GM15510 (cell line): ENCODE measurements around the gene VWF.

Experiments
- POLR2A ChIP-seq: IDR thresholded peaks from 3 replicates; pipeline ENCODE4 v1.6.1; 2011; ENCODE audit warnings: borderline replicate concordance; ENCODE audit not compliant: insufficient read length; ENCODE audit errors: extremely low read depth

The VWF gene

DNA sequence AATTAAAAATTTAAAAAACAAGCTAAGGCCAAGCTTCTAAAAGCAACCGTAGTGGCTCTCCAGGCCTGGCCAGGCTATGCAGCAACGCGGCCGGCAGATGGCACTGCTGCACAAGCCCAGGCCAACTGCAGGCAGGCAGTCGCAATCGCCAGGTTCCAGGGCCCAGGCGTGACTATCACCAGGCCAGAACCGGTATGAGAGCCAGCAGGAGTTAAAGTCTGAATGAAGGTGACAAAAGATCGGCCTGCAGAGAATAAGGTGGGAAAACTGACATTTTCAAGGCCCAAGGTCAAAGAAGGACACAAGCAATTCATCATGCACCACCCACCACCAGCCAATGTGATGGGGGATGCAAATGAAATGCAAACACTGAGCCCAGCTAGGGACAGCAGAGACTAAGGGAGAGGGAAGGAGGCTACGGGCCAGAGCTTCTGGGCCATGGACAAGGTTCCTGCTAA lies 135.8 kb downstream of the VWF start:
- no peak for TF ChIP-seq POLR2A

- no peak for TF ChIP-seq POLR2A
Measured at GRCh38 chr12:5988088-5988487, 136.4 kb downstream of the VWF start.

DNA sequence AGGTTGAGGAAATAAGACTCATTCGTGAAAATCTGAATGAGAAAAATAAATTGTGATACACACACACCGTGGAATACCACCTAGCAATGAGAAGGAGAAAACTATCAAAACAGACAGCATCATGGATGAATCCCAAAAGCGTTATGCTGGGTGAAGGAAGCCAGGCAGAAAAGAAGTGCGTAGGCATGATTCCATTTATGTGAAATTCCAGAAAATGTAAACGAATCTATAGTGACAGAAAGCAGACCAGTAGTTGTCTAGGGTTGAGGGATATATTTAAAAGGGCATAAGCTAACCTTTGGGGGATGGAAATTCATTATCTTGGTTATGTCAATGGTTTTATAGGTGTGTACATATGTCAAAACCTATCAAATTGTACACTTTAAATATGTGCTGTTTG lies 136.9 kb downstream of the VWF start:
- no peak for TF ChIP-seq POLR2A

DNA sequence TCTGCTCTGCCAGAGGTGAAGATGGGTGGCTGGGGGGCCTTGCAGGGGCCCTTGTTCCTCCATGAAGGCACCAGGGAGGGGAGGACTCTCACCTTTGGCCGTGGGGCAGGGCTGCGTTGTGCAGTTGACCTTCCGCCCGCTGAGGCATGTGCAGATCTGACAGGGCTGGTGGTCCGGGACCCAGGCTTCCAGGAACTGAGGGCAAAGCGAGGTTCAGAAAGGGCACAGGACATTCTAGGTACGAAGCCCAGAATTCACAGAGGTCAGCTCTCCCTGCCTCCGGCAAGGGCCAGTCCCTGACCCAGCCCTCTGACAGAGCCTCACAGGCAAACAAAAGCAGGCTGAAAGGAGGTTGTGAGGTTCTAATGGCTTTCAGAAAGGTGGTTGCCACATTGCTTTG lies 139.0 kb downstream of the VWF start:
- TF ChIP-seq POLR2A: no peak

DNA sequence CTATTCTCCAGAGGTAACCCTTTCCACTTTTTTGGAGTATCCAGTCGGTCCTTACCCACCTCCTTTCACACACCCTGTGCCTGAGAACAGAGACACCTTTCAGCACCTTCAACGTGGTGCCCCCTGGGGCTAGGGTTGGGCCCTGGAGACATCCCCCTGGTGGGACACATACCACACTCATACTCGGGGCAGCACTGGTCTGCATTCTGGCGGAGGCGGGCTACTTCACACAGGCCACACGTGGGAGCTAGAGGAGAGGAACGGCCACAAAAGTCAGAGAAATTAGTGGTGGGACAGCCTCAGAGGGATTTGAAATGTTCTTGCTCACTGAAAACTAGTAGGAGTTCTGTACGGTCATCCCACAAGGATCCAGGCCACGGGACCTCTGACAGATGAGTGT lies 139.6 kb downstream of the VWF start:
- TF ChIP-seq POLR2A: no peak

DNA sequence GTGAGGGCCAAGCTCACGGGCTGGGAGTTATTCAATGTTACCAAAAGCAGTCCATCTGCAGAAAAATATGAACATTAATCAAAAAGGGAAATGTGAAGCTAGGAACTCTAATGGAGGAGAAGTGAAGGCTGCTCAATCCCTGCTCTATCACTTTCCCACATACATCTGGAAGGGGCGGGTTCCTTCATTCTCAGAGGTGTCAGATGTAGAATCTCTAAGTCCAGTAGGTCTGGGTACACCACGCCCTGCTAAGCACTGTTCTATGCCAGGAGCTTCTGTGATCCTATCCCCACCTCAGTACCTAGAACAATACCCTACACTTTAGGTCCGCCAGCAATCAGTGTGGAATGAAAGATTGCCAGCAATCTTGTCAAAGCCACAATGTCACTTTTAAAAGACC lies 142.4 kb downstream of the VWF start:
- no peak for TF ChIP-seq POLR2A

DNA sequence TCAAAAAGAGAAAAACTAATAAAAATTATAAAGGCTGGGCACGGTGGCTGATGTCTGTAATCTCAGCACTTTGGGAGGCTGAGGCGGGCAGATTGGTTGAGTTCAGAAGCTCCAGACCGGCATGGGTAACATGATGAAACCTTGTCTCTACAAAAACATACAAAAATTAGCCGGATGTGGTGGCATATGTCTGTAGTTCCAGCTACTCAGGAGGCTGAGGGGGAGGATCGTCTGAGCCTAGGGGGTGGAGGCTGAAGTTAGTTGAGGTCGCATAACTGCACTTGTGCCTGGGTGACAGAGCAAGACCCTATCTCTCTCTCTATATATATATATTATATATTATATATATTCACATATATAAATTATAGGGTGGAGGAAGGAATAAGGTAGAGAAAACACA lies 146.9 kb downstream of the VWF start:
- TF ChIP-seq POLR2A: no peak

- no peak for TF ChIP-seq POLR2A
Measured at GRCh38 chr12:5976711-5977110, 147.8 kb downstream of the VWF start.

- TF ChIP-seq POLR2A: no peak
Measured at GRCh38 chr12:5976196-5976595, 148.3 kb downstream of the VWF start.

- TF ChIP-seq POLR2A: no peak
Measured at GRCh38 chr12:5973461-5974115, 150.9 kb downstream of the VWF start.

DNA sequence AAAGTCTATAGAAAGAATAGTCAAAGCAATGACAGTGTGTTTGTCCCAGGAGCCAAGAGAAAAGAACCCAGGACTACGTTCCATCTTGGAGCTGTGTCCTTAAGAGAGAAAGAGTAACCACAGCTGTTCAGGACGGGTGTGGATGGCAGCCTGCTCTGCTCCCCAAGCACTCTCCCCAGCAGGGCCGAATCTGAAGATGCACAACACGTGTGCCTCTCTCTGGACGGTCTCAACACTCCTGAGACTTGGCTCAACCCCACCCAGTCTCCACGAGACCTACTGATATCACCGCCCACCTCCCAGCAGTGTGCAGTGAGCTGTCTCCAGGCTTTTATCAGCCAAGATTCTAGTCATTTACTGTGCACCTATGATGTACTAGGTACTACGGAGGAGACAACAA lies 152.1 kb downstream of the VWF start:
- no peak for TF ChIP-seq POLR2A

DNA sequence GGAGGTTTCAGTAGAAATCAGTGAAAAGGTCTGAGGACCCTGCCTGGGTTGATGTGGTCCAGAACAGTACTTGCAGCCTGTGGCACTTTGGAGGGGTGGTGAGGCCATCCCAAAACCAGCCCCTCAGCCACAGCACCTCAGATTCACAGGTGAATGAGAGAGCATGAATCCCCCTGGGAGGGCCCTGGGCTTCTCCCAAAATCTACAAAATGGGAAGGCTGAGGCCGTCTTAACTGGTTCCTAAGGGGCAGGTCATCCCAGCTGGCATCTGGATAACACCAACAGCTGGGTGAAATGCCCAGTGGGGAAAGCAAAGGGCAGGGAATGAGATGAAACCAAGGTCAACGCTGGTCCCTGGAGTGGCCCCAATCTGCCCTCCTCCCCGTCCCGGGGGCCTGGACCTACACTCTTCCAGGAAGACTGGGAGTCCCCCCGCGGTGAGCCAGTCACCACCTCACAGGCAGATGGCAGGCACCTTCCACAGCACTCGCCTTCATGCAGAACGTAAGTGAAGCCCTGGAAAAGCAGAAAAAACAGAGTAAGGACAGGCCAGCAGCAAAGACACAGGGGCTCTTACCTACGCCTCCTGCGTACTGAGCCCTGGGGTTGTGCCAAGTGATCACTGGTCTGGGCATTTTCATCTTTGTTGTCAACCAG lies 153.1 kb downstream of the VWF start:
- no peak for TF ChIP-seq POLR2A

- no peak for TF ChIP-seq POLR2A
Measured at GRCh38 chr12:5969974-5970690, 154.3 kb downstream of the VWF start.

GRCh38 chr12:5969156-5969973 lies 155.1 kb downstream of the VWF start:
- no peak for TF ChIP-seq POLR2A
